Measurements from ENCODE around the gene PFKP. TPM values are rescaled to one million over a fixed set of nuclear protein-coding genes. Genes with fewer than 3 reads are reported as not detected.

The PFKP gene
- total RNA-seq, 1 experiment from 2014 or later, result 91.3 TPM

GRCh38 chr10:3051692-3052091 is 15.7 kb upstream of the PFKP start:
- H3K36me3 ChIP-seq (ENCODE audit: insufficient read depth, low read length), result no peaks in the 10 kb centered on the region
- H3K4me1 ChIP-seq (ENCODE audit: low read length), result no peaks in the 10 kb centered on the region
- H3K9me3 ChIP-seq (ENCODE audit: low read length), result no peaks in the 10 kb centered on the region
- no peak overlapping the region for H3K27ac ChIP-seq (ENCODE audit: low read length)
- H2AFZ ChIP-seq (ENCODE audit: low read length), result no peak overlapping the region
- no peaks in the 10 kb centered on the region for H3K79me2 ChIP-seq (ENCODE audit: low read length)
- no peak overlapping the region for H3K4me2 ChIP-seq (ENCODE audit: low read depth, low read length, poor library complexity, severe bottlenecking)
- H3K4me3 ChIP-seq (ENCODE audit: low read length), result no peak overlapping the region
- H3K27me3 ChIP-seq (ENCODE audit: low read length), result no peaks in the 10 kb centered on the region
- no peaks in the 10 kb centered on the region for H3K9me2 ChIP-seq (replicated peaks; ENCODE audit: insufficient read depth, low read length)
- no peak overlapping the region for H3K9ac ChIP-seq (ENCODE audit: low read length)
- no peaks in the 10 kb centered on the region for H4K20me1 ChIP-seq (ENCODE audit: insufficient read depth, low read depth, low read length)
- no peak for DNase-seq

DNA sequence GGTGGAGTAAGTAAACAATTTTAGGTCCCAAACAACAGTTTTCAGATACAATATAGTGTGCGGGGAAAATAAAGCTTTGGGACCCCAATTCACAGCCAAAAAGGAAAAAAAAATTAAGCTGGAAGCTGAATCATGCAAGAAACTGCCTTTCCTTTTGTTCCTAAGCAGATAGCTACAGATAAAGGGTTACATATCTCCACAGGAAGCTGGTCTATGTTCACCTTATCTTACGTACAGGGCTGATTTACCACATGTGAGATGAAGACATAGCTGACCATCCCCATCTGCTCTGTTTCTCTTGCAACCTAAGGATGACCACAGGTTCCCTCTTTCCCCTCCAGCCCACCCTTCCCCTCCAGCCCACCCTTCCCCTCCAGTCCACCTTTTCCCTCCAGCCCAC is 14.2 kb upstream of the PFKP start:
- Histone ChIP-seq H3K9ac (ENCODE audit: low read length) (no peak overlapping the region), H3K9me2 (replicated peaks; ENCODE audit: insufficient read depth, low read length) (no peaks in the 10 kb centered on the region), H4K20me1 (ENCODE audit: insufficient read depth, low read depth, low read length) (no peaks in the 10 kb centered on the region), H3K9me3 (ENCODE audit: low read length) (no peaks in the 10 kb centered on the region), H3K4me2 (ENCODE audit: low read depth, low read length, poor library complexity, severe bottlenecking) (no peak overlapping the region), H3K27me3 (ENCODE audit: low read length) (no peaks in the 10 kb centered on the region), H3K4me1 (ENCODE audit: low read length) (no peaks in the 10 kb centered on the region), H2AFZ (ENCODE audit: low read length) (no peak overlapping the region), H3K27ac (ENCODE audit: low read length) (no peak overlapping the region), H3K4me3 (ENCODE audit: low read length) (no peak overlapping the region), H3K79me2 (ENCODE audit: low read length) (no peaks in the 10 kb centered on the region), H3K36me3 (ENCODE audit: insufficient read depth, low read length) (no peaks in the 10 kb centered on the region)
- DNase-seq, result no peak

DNA sequence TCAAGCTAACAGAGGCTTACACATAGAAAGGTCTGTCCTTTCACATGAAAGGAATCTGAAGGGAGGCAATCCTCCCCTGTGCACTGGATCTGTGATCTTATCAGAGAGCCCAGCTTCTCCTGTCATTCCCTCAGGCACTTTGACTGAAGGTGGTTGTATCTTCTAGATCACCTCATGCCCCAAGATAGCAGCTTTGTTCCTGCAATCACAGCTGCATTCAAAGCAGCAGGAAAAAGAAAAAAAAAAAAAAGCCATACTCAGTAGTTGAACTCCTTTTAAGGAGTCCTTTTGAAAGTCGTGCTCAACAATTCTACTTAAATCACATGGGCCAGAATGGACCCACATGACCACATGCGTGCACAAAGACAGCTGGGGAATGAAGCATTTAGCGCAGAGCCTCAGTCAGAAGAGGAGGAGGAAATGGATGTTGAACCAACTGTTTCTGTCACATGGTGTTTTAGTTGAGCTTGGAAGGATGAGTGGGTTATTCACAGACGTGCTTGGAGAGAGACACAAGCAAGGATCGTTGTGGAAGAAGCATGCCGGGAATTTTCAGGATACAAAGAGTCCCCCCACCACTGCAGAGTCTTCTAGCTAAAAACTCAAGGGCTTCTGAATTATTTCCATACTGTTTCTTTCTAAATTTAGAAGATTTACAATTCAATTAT is 13.0 kb upstream of the PFKP start:
- H3K27me3 ChIP-seq (ENCODE audit: low read length), result no peaks in the 10 kb centered on the region
- H4K20me1 ChIP-seq (ENCODE audit: insufficient read depth, low read depth, low read length), result no peaks in the 10 kb centered on the region
- no peak overlapping the region for H3K4me3 ChIP-seq (ENCODE audit: low read length)
- no peaks in the 10 kb centered on the region for H3K9me2 ChIP-seq (replicated peaks; ENCODE audit: insufficient read depth, low read length)
- DNase-seq, result no peak
- no peak overlapping the region for H3K4me2 ChIP-seq (ENCODE audit: low read depth, low read length, poor library complexity, severe bottlenecking)
- no peak overlapping the region for H2AFZ ChIP-seq (ENCODE audit: low read length)
- H3K36me3 ChIP-seq (ENCODE audit: insufficient read depth, low read length), result no peaks in the 10 kb centered on the region
- H3K4me1 ChIP-seq (ENCODE audit: low read length), result no peaks in the 10 kb centered on the region
- no peaks in the 10 kb centered on the region for H3K9me3 ChIP-seq (ENCODE audit: low read length)
- no peak overlapping the region for H3K27ac ChIP-seq (ENCODE audit: low read length)
- no peaks in the 10 kb centered on the region for H3K79me2 ChIP-seq (ENCODE audit: low read length)
- H3K9ac ChIP-seq (ENCODE audit: low read length), result no peak overlapping the region

DNA sequence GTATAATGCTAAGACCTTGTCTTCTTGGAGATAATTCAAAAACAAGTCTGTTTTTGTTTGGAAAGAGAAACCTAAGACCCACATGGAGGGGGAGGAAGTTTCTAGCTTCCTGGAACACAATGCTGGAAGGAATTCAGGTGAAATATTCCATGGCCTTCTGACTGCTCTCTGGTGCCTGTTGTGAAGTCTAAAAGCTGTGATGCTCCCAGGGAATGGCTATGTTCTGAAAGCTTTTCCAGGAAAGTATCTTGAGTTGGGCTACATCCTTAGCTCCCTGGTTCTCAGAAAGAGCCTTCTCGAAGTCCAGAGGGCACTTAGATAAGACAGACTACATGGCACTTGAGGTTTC is 12.5 kb upstream of the PFKP start:
- Histone ChIP-seq H3K27me3 (ENCODE audit: low read length) (no peaks in the 10 kb centered on the region), H2AFZ (ENCODE audit: low read length) (no peak overlapping the region), H3K4me1 (ENCODE audit: low read length) (no peaks in the 10 kb centered on the region), H3K9ac (ENCODE audit: low read length) (no peak overlapping the region), H3K79me2 (ENCODE audit: low read length) (no peaks in the 10 kb centered on the region), H3K9me3 (ENCODE audit: low read length) (no peaks in the 10 kb centered on the region), H3K4me3 (ENCODE audit: low read length) (no peak overlapping the region), H3K36me3 (ENCODE audit: insufficient read depth, low read length) (no peaks in the 10 kb centered on the region), H4K20me1 (ENCODE audit: insufficient read depth, low read depth, low read length) (no peaks in the 10 kb centered on the region), H3K9me2 (replicated peaks; ENCODE audit: insufficient read depth, low read length) (no peaks in the 10 kb centered on the region), H3K4me2 (ENCODE audit: low read depth, low read length, poor library complexity, severe bottlenecking) (no peak overlapping the region), H3K27ac (ENCODE audit: low read length) (no peak overlapping the region)
- no peak for DNase-seq

GRCh38 chr10:3056280-3057037 is 10.9 kb upstream of the PFKP start:
- Histone ChIP-seq H3K4me3 (ENCODE audit: low read length) (no peak overlapping the region), H3K9ac (ENCODE audit: low read length) (no peak overlapping the region), H3K9me2 (replicated peaks; ENCODE audit: insufficient read depth, low read length) (no peaks in the 10 kb centered on the region), H3K36me3 (ENCODE audit: insufficient read depth, low read length) (no peaks in the 10 kb centered on the region), H3K4me2 (ENCODE audit: low read depth, low read length, poor library complexity, severe bottlenecking) (no peak overlapping the region), H4K20me1 (ENCODE audit: insufficient read depth, low read depth, low read length) (no peaks in the 10 kb centered on the region), H3K4me1 (ENCODE audit: low read length) (no peaks in the 10 kb centered on the region), H2AFZ (ENCODE audit: low read length) (no peak overlapping the region), H3K27me3 (ENCODE audit: low read length) (no peaks in the 10 kb centered on the region), H3K27ac (ENCODE audit: low read length) (no peak overlapping the region), H3K79me2 (ENCODE audit: low read length) (no peaks in the 10 kb centered on the region), H3K9me3 (ENCODE audit: low read length) (no peaks in the 10 kb centered on the region)
- no peak for DNase-seq

DNA sequence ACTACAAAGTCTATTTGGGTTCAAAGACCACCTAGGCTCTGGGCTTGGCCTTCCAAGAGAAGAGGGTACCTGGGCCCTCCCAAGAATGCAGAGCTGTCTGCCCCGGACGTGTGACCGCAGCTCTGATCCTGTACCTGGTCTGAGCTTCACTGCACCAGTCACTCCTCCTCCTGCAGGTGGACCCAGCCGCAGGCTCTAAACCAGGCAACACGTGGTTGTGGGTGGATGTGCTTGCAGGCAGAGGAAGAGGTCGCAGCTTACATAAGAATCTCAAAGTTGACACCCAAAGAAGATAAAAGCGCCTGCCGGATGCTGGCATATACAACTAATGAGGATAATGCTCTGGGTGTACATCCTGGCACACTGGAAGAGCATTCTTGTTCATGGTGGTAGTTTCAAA is 9.4 kb upstream of the PFKP start:
- Histone ChIP-seq H3K9me2 (replicated peaks; ENCODE audit: insufficient read depth, low read length) (no peaks in the 10 kb centered on the region), H3K9ac (ENCODE audit: low read length) (no peak overlapping the region), H3K27me3 (ENCODE audit: low read length) (no peaks in the 10 kb centered on the region), H3K36me3 (ENCODE audit: insufficient read depth, low read length) (no peaks in the 10 kb centered on the region), H3K4me3 (ENCODE audit: low read length) (no peak overlapping the region), H3K9me3 (ENCODE audit: low read length) (no peaks in the 10 kb centered on the region), H3K4me2 (ENCODE audit: low read depth, low read length, poor library complexity, severe bottlenecking) (no peak overlapping the region), H2AFZ (ENCODE audit: low read length) (no peak overlapping the region), H4K20me1 (ENCODE audit: insufficient read depth, low read depth, low read length) (no peaks in the 10 kb centered on the region), H3K27ac (ENCODE audit: low read length) (no peak overlapping the region), H3K4me1 (ENCODE audit: low read length) (no peaks in the 10 kb centered on the region), H3K79me2 (ENCODE audit: low read length) (no peaks in the 10 kb centered on the region)
- no peak for DNase-seq

- Histone ChIP-seq H3K27ac (ENCODE audit: low read length) (no peak overlapping the region), H2AFZ (ENCODE audit: low read length) (no peak overlapping the region), H3K4me2 (ENCODE audit: low read depth, low read length, poor library complexity, severe bottlenecking) (no peak overlapping the region), H3K27me3 (ENCODE audit: low read length) (no peaks in the 10 kb centered on the region), H3K79me2 (ENCODE audit: low read length) (no peaks in the 10 kb centered on the region), H3K4me1 (ENCODE audit: low read length) (peaks cover 11% of the 10 kb centered on the region), H3K9me3 (ENCODE audit: low read length) (no peaks in the 10 kb centered on the region), H3K4me3 (ENCODE audit: low read length) (no peak overlapping the region), H4K20me1 (ENCODE audit: insufficient read depth, low read depth, low read length) (peaks cover 4% of the 10 kb centered on the region; the same call in 1 of the 2 replicates), H3K9ac (ENCODE audit: low read length) (no peak overlapping the region), H3K9me2 (replicated peaks; ENCODE audit: insufficient read depth, low read length) (no peaks in the 10 kb centered on the region), H3K36me3 (ENCODE audit: insufficient read depth, low read length) (no peaks in the 10 kb centered on the region)
- DNase-seq, result no peak
Measured at GRCh38 chr10:3059974-3060373, 7.4 kb upstream of the PFKP start.

DNA sequence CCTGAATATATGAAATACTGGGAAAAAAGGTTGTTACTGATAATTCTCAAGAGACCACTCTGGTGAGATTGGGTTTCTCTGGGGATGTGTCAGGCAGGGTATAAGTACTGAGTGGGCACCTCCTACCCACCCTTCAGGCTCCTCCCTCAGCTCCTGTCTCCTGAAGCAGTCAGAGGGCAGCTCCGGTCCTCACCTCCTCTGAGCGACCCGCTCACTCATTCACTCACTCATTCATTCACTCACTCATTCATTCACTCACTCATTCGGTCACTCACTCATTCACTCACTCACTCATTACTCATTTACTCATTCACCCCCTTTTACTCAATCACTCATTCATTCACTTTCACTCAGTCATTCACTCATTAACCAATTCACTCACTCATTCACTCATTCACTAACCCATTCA is 6.9 kb upstream of the PFKP start:
- no peak for DNase-seq
- Histone ChIP-seq H3K27me3 (ENCODE audit: low read length) (no peaks in the 10 kb centered on the region), H3K9me3 (ENCODE audit: low read length) (no peaks in the 10 kb centered on the region), H3K36me3 (ENCODE audit: insufficient read depth, low read length) (no peaks in the 10 kb centered on the region), H4K20me1 (ENCODE audit: insufficient read depth, low read depth, low read length) (peaks cover 4% of the 10 kb centered on the region; the same call in 1 of the 2 replicates), H3K4me2 (ENCODE audit: low read depth, low read length, poor library complexity, severe bottlenecking) (no peak overlapping the region), H3K79me2 (ENCODE audit: low read length) (no peaks in the 10 kb centered on the region), H2AFZ (ENCODE audit: low read length) (no peak overlapping the region), H3K27ac (ENCODE audit: low read length) (no peak overlapping the region), H3K4me1 (ENCODE audit: low read length) (peaks cover 16% of the 10 kb centered on the region), H3K4me3 (ENCODE audit: low read length) (no peak overlapping the region), H3K9me2 (replicated peaks; ENCODE audit: insufficient read depth, low read length) (no peaks in the 10 kb centered on the region), H3K9ac (ENCODE audit: low read length) (no peak overlapping the region)

Data from Karpas-422 (cell line).